Measurements from ENCODE around the gene EMD.
A peak's percentile ranks its signal among the peaks of the same experiment; 100 is the strongest.
"Not testable (repeated sequence)": the region's sequence is repeated elsewhere in the genome, so short reads cannot be mapped to it uniquely, and the experiment has no call there.

EMD gene

DNA sequence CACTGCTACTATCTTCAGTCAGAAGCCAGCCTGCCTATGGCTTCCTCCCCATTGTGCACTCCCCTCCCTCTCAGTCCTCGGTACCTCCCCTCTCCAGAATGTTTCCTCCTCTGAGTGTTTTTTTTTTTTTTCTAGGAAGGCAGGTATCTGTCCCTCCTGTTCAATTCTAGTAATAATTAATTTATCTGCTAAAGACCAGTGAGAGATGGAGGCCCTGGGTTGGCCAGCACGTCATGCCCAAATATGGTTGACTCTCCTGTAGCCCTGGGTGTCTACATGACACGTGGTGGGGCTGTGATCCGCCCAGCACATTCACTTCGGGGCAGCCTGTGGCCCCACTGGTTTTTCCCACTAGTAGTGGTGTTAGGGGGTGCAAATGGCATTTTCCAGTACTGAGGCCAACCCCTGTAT lies 6.5 kb upstream of the EMD start:
- no peak for DNase-seq

DNA sequence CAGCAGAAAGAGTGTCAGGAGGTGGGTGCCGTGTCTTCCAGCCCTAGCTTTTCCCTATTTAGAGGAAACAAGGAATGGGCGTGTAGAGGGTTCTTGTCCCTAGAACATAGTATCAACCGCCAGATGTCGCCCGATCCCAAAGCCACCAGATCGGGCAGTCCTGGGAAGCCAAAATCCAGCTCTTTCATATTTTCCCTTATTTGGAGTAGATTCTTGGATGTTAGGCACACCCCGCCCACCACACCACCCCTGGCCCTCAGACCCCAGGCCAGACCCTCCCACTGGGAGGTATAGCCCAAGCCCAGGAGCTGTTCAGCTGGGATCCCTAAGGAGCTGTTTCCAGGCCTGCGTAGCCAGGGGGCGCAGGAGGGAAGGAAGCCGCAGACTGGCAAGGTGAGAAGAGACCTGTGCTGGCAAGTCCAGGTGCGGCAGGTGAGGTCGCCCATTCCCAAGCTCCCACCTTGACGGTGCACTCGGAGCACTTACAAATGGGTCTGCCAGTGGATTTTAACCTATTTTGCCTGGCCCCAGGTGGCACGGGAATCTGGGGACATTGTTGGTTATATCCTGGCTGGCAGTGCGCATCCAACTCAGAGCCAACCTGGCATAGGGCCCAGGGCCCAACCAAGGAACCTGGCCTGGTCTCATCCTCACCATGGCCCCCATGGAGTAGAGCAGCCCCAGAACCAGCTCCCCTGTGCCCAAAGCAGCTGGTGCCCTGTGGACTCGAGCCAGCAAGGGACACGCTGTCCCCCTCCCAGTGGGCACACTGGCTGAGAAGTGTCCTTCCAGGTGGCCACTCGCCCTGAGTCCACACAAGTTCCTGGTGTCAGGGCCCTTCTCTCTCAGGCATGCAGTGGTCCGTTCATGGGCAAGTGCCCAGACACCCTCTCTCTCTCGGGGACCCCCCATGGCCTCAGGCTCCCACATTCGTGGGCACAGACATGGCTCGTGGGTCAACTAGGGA lies 5.5 kb upstream of the EMD start:
- no peak for DNase-seq

DNA sequence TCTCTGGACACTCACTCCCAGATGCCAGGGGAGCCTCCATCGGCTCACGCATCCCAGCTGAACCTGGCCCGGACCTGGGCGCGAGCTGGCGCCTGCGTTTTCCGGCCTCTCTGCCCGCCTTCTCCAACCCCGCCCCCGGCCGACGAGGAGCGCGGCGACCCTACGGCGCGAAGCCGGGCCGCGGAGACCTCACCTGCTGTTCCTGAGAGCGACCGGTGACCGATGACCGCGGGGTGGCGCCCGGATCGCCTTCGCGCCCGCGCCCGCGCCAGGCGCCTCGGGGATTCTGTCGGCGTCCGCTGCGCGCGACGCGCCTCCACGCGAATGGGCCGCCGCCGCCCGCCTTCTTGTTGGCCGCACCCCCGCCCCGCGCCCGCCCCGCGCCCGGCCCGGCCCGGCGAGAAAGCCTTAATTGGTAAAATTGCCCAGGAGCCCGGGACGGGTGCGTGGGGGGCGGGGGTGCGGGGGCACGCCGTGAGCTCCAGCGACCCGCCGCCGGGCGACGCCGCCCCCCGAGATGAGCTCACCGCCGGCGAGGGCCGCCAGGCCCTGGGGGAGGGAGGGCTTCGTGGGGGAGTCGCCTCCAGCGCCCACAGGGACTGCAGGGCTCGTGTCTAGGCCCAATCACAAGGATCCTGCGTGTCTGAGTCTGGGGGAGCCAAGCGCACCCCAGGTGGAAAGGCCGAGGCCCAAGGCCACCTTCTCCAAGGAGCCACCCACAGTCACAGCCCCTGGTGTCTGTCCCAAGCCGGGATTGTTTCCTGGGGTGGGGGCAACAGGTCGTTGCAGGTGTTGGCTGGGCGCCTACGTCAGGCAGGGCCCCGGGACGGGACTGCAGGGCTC lies 4.6 kb upstream of the EMD start, which contains the start of gene FLNA:
Gene FLNA, minus strand, starts transcription at position 322 of the 843 bp plus-strand sequence. CDS start 3,389 bp downstream, outside the sequence.
- DNase-seq, result no peak

DNA sequence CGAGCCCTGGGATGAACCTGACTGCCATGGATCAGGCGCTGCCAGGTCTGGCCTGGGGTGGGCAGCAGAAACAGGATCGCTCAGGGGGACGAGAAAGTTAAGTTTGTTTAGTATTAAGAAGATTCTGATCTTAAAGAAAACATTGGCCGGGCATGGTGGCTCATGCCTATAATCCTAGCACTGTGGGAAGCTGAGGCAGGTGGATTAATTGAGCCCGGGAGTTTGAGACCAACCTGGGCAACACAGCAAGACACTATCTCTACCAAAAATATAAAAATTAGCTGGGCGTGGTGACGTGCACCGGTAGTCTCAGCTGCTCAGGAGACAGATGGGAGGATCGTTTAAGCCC lies 4.0 kb upstream of the EMD start:
- no peak for DNase-seq

DNA sequence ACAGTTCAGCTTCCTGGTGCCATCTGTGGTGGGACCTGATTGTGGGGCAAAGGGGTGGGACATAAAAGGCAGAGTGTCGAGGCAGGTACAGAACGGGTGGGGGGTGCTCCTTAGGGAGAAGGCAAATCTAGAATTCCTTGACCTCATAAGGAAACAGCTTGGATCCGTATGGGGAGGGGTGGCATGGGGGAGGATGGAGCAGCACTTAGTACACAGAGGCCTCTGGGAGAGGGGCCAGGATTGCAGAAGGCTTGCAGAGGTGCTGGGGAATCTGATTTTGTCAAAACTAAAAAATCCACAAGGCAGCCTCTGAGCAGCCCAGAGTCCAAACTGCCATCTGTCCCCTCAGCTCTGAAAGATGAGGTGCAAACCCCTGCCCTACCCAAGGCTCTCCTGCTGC lies 2.3 kb upstream of the EMD start:
- DNase-seq, result no peak

DNA sequence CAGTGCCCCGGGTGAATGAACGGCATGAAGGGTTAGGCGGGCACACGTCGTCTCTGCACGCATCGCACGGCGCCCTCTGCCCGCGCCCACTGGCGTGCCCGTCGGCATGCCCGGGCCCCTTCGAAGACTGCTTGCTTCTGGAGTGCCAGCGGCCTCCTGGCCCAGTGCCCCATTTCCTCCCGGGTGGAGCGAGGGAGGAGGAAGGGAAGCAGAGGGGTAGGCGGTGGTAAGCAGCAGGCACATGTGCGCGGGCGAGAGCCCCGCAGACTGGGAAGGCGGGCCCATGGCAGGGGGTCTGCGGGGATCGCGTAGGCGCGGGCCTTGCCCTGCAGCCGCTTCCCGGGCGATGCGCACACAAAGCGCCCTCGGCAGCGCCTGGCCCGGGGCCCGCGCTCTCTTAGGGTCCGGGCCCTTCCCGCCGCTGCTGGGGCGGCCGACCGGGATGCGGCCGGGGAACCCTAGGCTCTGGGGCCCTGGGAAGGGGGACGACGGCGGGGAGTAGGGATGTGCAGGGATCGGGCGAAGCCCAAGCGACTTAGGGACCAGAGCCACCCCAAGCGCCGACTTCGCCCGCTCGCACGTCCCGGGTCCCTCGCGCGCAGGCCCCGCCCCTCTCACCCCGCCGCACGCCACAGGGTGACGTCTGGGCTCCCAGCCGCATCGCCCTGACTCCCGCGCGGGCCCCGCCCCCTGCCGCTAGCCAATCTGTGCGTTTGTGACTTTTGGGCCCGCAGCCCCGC lies 866 bp upstream of the EMD start:
- DNase-seq, result peak; percentile 97

DNA sequence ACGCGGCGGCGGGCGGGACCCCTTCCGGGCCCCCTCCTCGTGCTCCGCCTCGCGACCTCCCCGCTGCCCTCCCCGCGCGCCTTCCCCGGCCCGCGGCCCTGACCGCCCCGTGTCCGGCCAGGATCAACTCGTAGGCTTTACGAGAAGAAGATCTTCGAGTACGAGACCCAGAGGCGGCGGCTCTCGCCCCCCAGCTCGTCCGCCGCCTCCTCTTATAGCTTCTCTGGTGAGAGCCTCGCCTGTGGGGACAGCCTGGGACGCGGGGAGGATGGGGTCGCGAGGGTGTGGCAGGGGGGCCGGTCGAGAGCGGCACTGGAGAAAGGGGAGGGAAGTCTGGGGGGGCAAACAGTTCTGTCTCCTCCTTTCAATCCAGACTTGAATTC lies 465 bp downstream of the EMD start:
- no peak for DNase-seq

DNA sequence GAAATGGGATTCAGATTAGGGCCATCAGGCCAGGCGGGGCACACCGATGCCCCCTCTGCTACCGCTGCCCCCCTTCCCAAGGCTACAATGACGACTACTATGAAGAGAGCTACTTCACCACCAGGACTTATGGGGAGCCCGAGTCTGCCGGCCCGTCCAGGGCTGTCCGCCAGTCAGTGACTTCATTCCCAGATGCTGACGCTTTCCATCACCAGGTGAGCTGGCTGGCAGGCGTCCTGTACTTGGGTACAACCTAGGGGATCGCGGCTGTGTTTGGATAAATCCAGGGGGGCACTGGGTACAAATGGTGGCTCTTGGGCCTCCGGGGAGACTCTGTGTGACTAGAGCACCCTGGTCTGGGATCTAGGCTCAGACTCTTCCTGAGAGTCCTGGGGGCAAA lies 1.1 kb downstream of the EMD start:
- DNase-seq, result no peak

DNA sequence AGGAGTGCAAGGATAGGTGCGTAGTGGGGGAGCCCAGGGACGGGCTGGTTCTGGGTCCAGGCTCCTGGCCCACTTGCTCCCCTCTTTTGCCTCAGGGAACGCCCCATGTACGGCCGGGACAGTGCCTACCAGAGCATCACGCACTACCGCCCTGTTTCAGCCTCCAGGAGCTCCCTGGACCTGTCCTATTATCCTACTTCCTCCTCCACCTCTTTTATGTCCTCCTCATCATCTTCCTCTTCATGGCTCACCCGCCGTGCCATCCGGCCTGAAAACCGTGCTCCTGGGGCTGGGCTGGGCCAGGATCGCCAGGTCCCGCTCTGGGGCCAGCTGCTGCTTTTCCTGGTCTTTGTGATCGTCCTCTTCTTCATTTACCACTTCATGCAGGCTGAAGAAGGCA lies 1.7 kb downstream of the EMD start:
- no peak for DNase-seq

DNA sequence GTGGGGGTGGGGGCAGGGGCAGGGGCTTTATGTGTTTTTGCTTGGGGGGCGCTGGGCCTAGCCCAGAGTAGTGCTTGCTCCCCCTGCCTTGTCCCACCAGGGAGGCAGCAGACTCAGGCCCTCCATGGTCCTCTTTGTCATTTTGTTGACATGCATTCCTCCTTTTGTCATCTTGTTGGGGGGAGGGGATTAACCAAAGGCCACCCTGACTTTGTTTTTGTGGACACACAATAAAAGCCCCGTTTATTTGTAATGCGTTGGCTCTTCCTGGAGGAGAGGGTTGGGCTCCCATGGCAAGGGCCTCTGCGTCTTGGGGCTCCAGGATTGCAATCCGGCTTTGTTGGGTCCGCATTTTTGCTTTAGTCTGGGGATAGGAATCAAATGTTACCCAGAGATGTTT lies 2.2 kb downstream of the EMD start:
- no peak for DNase-seq

DNA sequence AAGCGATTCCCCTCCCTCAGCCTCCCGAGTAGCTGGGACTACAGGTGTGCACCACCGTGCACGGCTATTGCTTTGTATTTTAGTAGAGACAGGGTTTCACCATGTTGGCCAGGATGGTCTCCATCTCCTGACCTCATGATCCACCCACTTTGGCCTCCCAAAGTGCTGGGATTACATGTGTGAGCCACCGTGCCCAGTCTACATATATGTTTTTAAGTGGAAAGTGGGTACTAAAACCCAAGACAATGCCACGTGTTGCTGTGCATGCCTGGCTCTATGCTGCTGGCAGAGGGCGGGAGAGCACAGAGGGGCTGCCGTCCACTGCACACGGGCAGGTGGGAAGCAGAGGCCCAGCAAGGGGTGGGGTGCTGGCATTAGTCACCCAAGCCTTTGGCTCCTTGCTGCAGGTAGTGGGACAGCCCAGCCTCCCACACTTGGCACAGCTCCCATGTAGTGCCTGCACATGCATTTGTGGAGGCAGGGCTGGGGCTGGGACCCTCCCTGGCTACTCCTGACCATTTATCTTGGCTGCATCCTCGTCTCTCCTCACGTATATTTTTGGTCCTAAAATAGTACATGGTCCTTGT lies 3.5 kb downstream of the EMD start:
- no peak for DNase-seq

DNA sequence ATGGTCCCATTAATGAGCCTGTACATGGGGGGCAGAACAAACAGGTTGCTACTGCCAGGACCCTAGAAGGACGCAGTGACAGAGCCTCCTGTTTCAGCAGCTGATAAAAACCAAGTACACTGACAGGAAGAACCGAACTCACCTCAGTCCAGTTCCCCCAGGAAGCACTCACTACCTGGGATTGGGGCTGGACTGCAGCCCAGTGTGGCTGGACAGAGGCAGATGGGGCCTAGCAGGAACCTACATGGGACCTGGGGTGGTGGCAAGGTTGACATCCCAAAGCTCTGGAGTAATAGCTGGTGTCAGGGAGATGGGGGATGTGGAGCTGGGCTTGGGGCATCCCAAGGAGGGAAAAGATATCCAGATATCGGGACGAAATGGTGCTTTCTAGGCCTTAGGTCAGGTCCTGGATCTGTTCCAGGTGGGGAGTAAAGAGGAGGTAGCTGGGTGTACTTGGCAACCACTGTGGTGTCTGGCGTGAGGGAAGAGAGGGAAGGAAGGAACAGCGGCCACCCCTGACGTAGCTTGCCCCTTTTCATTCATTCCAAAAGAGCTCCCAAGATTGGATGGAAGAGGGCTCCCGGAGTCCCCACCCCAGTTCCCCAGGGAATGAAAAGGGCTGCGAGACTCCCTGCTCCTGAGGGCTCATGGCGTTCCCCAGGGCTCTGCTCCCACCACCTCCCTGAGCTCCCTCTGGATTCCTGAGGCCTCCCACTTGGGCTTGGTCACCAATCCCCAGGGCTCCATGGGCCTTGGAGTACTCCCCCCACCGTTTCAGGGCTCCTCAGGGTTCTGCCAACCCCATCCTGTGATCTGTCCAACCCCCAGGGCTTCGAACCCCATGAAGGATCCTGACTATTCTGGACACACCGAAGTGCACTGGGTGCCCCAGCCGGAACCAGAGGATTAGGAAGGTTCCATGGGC lies 4.5 kb downstream of the EMD start:
- no peak for DNase-seq

DNA sequence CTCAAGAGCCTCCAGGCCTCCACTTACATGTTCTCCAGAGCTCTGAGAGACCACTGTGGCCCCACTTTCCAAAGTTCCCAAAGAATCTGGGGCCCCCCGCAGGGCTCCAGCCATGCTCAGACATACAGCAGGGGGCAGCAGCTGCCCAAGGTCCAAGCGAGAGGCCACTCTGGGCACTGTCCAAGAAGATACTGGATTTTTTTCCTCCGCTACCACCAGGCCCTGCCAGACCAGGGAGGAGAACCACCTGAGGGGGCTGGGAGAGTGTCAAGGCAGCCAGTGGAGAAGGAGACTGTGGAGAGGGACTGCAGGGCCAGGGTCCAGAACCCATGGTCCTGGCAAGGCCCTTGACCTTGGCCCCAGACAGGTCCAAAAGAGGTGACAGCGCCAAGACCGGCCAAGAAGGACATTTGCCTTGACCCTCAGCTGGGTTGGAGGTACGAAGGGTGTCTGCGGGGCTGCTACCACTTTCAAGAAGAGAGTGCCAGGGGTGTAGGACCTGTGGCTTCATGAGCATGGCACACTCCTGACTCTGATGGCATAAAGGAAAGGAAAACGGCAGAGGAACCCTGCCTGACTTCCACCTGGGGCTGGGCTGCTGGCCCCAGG lies 5.3 kb downstream of the EMD start:
- DNase-seq, result no peak

DNA sequence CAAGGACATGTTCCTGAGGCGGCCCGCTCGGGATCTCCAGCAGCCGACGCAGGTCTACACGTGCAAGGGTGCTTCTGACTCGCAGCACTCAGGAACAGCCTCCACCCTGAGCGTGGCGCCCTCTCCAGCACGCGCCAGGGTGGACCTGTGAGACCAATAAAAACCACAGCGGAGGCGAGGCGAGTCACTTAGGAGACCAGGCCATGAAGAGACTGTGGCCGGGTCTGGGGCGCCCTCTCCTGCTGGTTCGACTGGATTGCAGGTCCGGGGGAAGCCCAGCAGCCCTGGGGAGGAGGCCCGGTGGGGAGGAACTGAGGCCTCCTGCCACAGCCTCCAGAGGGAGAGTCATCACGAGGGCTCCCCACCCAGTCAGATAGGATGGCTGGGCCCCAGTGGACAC lies 9.0 kb downstream of the EMD start:
- not testable (repeated sequence) for DNase-seq

DNA sequence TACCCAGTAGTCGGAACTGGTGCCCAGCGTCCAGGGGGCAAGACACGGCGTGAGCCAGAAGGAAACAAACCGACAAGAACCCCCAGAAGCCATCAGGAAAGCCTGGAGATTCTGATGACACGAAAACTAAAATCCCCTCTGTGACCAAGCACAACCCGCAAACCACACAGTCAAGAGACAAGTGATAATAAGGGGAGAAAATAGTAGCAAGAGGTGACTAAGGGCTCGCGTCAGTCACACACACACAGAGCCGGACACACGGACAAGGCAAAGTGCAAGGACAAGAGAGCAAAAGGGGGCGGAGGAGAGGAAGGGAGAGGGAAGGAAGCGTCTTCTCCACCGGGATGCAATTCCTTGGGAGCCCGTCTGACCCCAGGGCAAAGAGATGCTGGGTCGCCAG lies 9.6 kb downstream of the EMD start:
- DNase-seq, result not testable (repeated sequence)

DNA sequence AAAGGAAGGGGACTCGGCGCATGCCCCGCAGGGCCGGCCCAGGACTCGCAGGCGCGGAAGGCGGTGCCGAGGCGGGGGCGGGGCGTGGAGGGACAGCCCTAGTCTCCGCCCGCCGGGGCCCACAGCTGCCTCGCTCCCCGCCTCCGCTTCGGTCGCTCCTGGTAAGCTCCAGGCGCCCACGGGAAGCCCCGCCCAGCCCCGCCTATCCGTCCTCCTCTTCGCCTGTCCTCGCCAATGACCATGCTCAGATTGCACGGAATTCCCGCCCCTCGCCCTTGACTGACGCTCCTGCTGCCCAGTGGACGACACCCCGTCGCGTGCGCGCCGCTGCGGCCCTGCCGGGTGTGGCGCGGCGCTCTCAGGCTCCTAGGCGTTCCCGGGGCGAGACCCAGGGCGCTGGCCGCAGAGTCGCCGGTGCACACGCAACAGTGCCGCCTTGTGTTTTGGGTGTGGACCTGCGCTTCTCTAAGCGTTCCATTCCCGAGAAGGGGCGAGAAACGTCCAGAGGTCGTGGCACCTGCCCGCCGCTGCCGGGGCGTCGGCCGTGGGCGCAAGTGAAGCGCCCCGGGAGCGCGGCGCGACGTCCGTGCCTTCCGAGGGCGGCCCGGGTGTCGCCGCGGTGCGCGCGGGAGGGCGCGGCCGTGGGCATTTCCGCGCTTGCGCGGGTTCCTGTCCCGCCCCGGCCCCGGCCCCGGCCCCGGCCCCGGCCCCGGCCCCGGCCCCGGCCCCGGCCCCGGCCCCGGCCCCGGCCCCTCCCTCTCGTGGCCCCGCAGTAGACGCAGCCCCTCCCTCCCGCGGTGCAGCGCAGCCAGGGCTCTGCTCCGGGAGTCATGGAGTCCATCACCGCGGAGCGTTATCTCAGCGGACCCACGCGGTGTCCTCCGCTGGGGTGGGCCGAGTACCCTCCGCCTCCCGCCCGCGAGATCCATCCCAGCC lies 11.0 kb downstream of the EMD start:
- DNase-seq, result not testable (repeated sequence)

DNA sequence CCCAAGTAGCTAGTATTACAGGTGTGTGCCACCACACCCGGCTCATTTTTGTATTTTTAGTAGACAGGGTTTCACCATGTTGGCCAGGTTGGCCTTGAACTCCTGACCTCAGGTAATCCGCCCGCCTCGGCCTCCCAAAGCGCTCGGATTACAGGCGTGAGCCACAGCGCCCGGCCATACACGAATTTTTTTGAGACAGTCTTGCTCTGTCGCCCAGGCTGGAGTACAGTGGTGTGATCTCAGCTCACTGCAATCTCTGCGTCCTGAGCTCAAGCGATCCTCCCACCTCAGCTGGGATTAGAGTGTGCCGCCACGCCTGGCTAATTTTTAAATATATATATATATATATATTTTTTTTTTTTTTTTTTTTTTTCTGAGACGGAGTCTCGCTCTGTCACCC lies 17.3 kb downstream of the EMD start:
- DNase-seq, result not testable (repeated sequence)

DNA sequence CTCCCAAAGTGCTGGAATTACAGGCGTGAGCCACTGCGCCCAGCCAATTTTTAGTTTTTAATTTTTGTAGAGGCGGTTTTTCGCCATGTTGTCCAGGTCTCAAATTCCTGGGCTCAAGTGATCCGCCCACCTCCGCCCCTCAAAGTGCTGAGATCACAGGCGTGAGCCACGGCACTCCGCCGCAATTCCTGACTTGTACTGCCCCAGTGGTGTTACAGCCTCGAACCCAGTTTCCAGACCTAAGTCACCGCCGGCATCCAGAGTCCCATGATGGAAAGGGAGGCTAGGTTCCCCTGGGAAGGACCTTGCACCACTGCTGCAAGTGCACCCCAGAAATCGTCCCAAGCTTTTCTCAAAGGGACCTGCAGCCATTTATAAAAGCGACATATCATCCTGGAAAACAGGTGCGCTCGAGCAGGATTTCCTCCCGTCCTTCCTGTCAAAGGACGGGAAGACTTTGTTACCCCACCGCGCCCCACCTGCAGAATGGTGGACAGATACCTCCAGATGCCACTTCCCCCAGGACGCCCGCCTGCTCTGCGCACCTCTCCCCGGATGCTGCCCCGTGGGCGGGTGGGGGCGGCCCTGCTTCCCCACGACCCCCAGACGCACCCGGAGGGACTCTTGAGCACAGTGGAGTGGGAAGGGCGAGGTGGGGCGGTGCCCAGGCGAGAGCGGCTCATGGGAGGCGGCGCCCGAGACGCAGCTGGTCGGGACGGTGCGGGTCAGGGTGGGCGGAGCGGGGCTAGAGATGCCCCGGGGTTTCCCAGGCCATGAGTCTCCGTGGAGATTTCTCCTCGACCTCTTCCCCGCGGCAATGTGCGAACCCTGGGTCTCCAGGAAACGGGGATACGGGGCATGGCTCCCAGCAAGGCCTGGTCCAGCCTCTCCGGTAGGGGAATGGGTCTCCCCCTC lies 18.1 kb downstream of the EMD start:
- DNase-seq, result peak; percentile 18
